Fibroblast of pulmonary artery (primary cell): ENCODE measurements around the gene ZNF726.
"Not testable (repeated sequence)": the region's sequence is repeated elsewhere in the genome, so short reads cannot be mapped to it uniquely, and the experiment has no call there.

Experiments used
- DNase-seq: peaks from one replicate; pipeline ENCODE4 v3.0.0-alpha.2; 2010; ENCODE audit warnings: low read depth
- H3K4me3 ChIP-seq: replicated peaks from 2 replicates; pipeline ENCODE4 v1.5.1; 2011; ENCODE audit warnings: low read depth, mild to moderate bottlenecking, control low read depth, low read length, moderate library complexity
- CTCF ChIP-seq: IDR thresholded peaks from 2 replicates; pipeline ENCODE4 v1.5.1; 2011; ENCODE audit warnings: mild to moderate bottlenecking, control low read depth, low read length, inconsistent platforms; ENCODE audit errors: missing control alignments

Gene ZNF726

GRCh38 chr19:23914402-23915286 is at the start of gene ZNF726:
ZNF726 (plus strand) TSS chr19:23914886; CDS start chr19:23914995, 109 bp downstream.
- H3K4me3 ChIP-seq, result peak within 1 kb of the TSS; percentile 89
- DNase-seq, result peak; percentile 93
- TF ChIP-seq CTCF, result no peak

GRCh38 chr19:23867895-23868294 is 46.8 kb upstream of the ZNF726 start:
- TF ChIP-seq CTCF, result no peak
- no peak for DNase-seq
- H3K4me3 ChIP-seq, result no peak overlapping the region

GRCh38 chr19:23868630-23869029 is 46.1 kb upstream of the ZNF726 start:
- no peak for DNase-seq
- no peak for TF ChIP-seq CTCF
- no peak overlapping the region for H3K4me3 ChIP-seq

- DNase-seq, result no peak
- H3K4me3 ChIP-seq, result no peak overlapping the region
- TF ChIP-seq CTCF, result no peak
These were observed 42.3 kb upstream of the ZNF726 start for GRCh38 chr19:23872282-23872919.

GRCh38 chr19:23876261-23876660 is 38.4 kb upstream of the ZNF726 start:
- no peak for DNase-seq
- H3K4me3 ChIP-seq, result no peak overlapping the region
- TF ChIP-seq CTCF, result no peak

GRCh38 chr19:23876756-23877155 is 37.9 kb upstream of the ZNF726 start:
- DNase-seq, H3K4me3 ChIP-seq: not testable (repeated sequence)

- no peak overlapping the region for H3K4me3 ChIP-seq
- no peak for DNase-seq
- no peak for TF ChIP-seq CTCF
These were observed 32.2 kb upstream of the ZNF726 start for GRCh38 chr19:23882493-23882892.
